Thyroid gland (tissue), 4 donors: ENCODE results near the gene SETBP1. TPM values are rescaled to one million over a fixed set of nuclear protein-coding genes. Genes with fewer than 3 reads are reported as not detected.

Source experiments
- DNase-seq, 2 donors: peaks; one replicate each; pipeline ENCODE4 v3.0.0-alpha.2; 2019
- H3K27ac ChIP-seq, 3 donors: fragments of 200-600 bp; sonication (generic); 1 replicate in 2 of 3; 2 replicates in 1 of 3; pipeline ENCODE4 v1.5.1; 2016 to 2019; ENCODE audit warnings: mild to moderate bottlenecking in 1 of 3, moderate library complexity in 1 of 3
- H3K27me3 ChIP-seq: fragments of 200-600 bp; sonication (generic); one replicate; pipeline ENCODE4 v1.5.1; 2019
- H3K36me3 ChIP-seq, 2 donors: fragments of 200-600 bp; sonication (generic); one replicate each; pipeline ENCODE4 v1.5.1; 2016 to 2019
- H3K4me1 ChIP-seq, 2 donors: fragments of 200-600 bp; sonication (generic); one replicate each; pipeline ENCODE4 v1.5.1; 2017 to 2019
- H3K4me3 ChIP-seq, 3 donors: fragments of 200-600 bp; sonication (generic); replicated peaks in 1 of 3; 1 replicate in 2 of 3; 2 replicates in 1 of 3; pipeline ENCODE4 v1.5.1; 2016; ENCODE audit warnings: mild to moderate bottlenecking in 1 of 3
- H3K9me3 ChIP-seq: fragments of 200-600 bp; sonication (generic); one replicate; pipeline ENCODE4 v1.5.1; 2017
- CTCF ChIP-seq, 6 experiments: fragments of 200-600 bp in 3 of 6; fragments of 450-650 bp in 3 of 6; sonication (generic) in 3 of 6; IDR thresholded peaks; one replicate each; pipeline ENCODE4 v1.5.1; 2016 to 2019; ENCODE audit warnings: antibody characterized with exemption in 6 of 6, mild to moderate bottlenecking in 2 of 6, inconsistent platforms in 1 of 6, moderate library complexity in 1 of 6
- POLR2A ChIP-seq, 2 donors: fragments of 450-650 bp; IDR thresholded peaks; one replicate each; pipeline ENCODE4 v1.6.1; 2017; ENCODE audit warnings: antibody characterized with exemption in 2 of 2, mild to moderate bottlenecking in 2 of 2, moderate library complexity in 1 of 2
- WGBS, 2 donors: methylation state at CpG; one replicate each; pipeline ENCODE4 v1.1.5; 2017; 5-methylcytosine and 5-hydroxymethylcytosine counted together
- intact Hi-C: fragments of 100-400 bp; cut with DNase I; formaldehyde crosslinking; loops from one replicate; pipeline ENCODE4 v1.15.1; 2023
- total RNA-seq, 4 donors: library from RNA; depleted of rRNA; stranded (reverse); fragments of >200 nt; gene quantifications; one replicate each; pipeline ENCODE4 v1.2.3, GENCODE V29; 2016

The SETBP1 gene
- total RNA-seq, 4 donors from 2014 or later, result 32.1 to 72.0 (median 42.0) TPM

- Histone ChIP-seq H3K9me3 (no peaks in the 10 kb centered on the region), H3K27me3 (no peaks in the 10 kb centered on the region), H3K4me3 (no peak overlapping the region), H3K27ac (no peak overlapping the region), H3K4me1 (no peaks in the 10 kb centered on the region), H3K36me3 (no peaks in the 10 kb centered on the region)
- no peak for DNase-seq
- intact Hi-C loops, result no loop called here
- TF ChIP-seq CTCF (IDR thresholded peaks at IDR 0.05) (no peak), POLR2A (IDR thresholded peaks at IDR 0.05) (no peak)
- WGBS, 2 donors, result 86 to 95% methylated on average over 1 of the region's 1 CpG
Observed at GRCh38 chr18:44955825-44956224, 275.1 kb downstream of the SETBP1 start.

DNA sequence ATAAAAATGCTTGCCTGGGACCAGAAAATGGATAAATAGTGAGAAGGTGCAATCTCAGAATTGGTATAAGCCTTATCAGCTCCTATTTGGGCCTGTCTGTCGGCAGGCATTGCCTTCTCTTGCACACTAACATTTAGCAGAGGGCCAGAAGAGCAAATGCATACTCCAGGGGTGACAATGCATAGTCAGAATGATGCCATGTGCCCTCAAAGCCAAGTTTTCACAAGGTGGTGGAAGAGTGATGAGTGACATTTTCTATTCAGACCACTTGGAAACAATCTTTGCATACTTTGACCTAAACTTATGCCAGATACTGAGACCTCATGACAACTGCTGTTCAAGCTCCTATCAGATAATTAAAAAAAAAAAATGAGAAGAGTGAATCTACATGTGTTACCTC lies 276.3 kb downstream of the SETBP1 start:
- 95% methylated on average over 1 of the region's 1 CpG for WGBS, 2 donors
- no peak overlapping the region for H3K4me3 ChIP-seq
- no peak overlapping the region for H3K27ac ChIP-seq
- H3K36me3 ChIP-seq, result no peaks in the 10 kb centered on the region
- TF ChIP-seq POLR2A (IDR thresholded peaks at IDR 0.05) (no peak), CTCF (IDR thresholded peaks at IDR 0.05) (no peak)
- intact Hi-C loops, result no loop called here
- H3K9me3 ChIP-seq, result no peaks in the 10 kb centered on the region
- no peaks in the 10 kb centered on the region for H3K27me3 ChIP-seq
- no peak for DNase-seq
- H3K4me1 ChIP-seq, result no peaks in the 10 kb centered on the region

DNA sequence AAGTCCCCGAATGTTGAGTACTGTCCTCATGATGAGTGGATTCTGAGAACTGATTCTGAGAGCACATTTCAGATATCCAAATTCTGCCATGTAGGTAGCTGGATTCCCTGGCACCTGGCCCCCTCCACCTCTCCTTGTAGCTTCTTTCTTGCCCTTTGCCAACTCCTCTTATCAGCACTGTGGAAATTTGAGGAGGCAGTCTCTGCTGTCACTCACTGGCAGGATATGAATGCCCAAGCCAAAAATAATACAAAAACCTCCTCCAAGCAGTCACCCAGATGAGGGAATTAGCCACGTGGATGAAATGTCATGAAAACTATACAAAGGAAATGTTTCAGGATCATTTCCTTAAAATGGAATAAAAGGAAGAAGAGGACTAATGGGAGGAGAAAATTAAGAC lies 276.8 kb downstream of the SETBP1 start:
- DNase-seq, result no peak
- H3K27ac ChIP-seq, result no peak overlapping the region
- 79 to 85% methylated on average over 2 of the region's 2 CpGs for WGBS, 2 donors
- H3K27me3 ChIP-seq, result no peaks in the 10 kb centered on the region
- intact Hi-C loops, result no loop called here
- TF ChIP-seq POLR2A (IDR thresholded peaks at IDR 0.05) (no peak), CTCF (IDR thresholded peaks at IDR 0.05) (no peak)
- no peaks in the 10 kb centered on the region for H3K4me1 ChIP-seq
- H3K4me3 ChIP-seq, result no peak overlapping the region
- H3K36me3 ChIP-seq, result no peaks in the 10 kb centered on the region
- H3K9me3 ChIP-seq, result no peaks in the 10 kb centered on the region

DNA sequence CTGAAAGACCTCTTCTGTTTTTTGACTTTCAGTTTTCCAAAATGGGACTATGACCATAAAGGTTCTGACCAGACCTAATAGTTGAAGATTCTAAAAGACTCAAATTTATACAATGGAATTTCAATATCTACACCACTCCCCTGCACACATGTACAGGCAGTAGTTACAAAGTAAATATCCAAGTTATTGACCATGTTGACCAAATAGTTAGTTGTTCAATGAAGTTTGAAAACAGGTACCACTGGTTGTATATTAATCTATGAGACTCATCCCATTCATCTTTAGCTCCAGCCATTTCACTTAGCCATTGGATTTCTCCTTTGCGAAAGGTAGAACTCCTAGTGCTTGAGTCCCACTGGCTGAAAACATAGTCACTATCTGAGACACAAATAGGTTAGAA lies 277.4 kb downstream of the SETBP1 start:
- H3K4me1 ChIP-seq, result no peaks in the 10 kb centered on the region
- no peak for DNase-seq
- TF ChIP-seq CTCF (IDR thresholded peaks at IDR 0.05), result no peak
- TF ChIP-seq POLR2A (IDR thresholded peaks at IDR 0.05), result no peak
- H3K27ac ChIP-seq, result no peak overlapping the region
- H3K4me3 ChIP-seq, result no peak overlapping the region
- no peaks in the 10 kb centered on the region for H3K9me3 ChIP-seq
- no peaks in the 10 kb centered on the region for H3K36me3 ChIP-seq
- WGBS, 2 donors, result 96 to 100% methylated on average over 1 of the region's 1 CpG
- H3K27me3 ChIP-seq, result no peaks in the 10 kb centered on the region
- intact Hi-C loops, result no loop called here

- Histone ChIP-seq H3K27me3 (no peaks in the 10 kb centered on the region), H3K4me1 (no peaks in the 10 kb centered on the region), H3K27ac (no peak overlapping the region), H3K9me3 (no peaks in the 10 kb centered on the region), H3K4me3 (no peak overlapping the region), H3K36me3 (no peaks in the 10 kb centered on the region)
- DNase-seq, result no peak
- TF ChIP-seq POLR2A (IDR thresholded peaks at IDR 0.05), result no peak
- no peak for TF ChIP-seq CTCF (IDR thresholded peaks at IDR 0.05)
- intact Hi-C loops, result no loop called here
Observed at GRCh38 chr18:44958455-44958854, 277.8 kb downstream of the SETBP1 start.
